A549 treated with CpdA at 1 μM for 4 hours (cell line): Measurements from ENCODE around the gene ZNF112. TPM values are rescaled to one million over a fixed set of nuclear protein-coding genes. Genes with fewer than 3 reads are reported as not detected.

Experiments used
- total RNA-seq: library from RNA; stranded (reverse); fragments of 200-300 nt; extraction: Qiagen RNA extraction; gene quantifications from 5 replicates; pipeline ENCODE4 v1.2.3, GENCODE V29; 2022; ENCODE audit warnings: low read depth

Gene ZNF112
- 1.7 to 2.8 TPM (median 2.3 TPM) in 5 replicates for total RNA-seq

DNA sequence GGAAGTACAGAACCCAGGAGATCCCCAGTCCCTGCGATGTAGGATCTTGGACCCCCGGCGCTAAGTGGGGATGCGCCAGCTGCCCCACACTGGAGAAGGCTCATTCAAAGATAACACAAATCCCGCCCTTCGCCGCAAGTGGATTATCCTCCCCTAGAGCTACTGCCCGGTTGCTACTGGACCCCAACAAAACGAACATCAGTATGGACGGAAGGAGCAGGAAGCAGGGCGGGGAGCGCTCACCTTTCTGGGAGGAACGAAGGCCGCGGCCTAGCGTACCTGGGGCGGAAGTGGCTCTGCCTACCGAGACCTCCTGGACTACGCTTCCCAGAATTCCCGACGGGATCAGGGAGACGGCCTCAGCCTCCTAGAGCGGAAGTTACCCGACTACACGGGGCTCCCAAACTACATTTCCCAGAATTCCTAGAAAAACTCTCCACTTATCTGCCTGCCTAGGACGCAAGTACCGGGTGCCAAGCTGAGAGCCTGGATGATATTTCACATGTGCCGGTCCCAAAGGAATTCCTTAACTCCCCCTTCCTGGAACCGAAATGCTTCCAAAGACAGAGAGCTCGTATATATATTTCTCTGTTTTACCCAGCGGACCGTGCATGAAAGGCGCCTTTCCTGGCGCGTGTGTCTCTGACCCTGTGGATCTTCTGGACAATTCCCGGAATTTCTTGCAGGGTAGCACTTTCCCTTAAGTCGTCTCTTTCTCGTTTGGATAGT, at the start of gene ZNF112:
TSS of gene ZNF112 (minus strand) at position 298 of the 729 bp plus-strand sequence. CDS start 16,141 bp downstream, outside the sequence.

DNA sequence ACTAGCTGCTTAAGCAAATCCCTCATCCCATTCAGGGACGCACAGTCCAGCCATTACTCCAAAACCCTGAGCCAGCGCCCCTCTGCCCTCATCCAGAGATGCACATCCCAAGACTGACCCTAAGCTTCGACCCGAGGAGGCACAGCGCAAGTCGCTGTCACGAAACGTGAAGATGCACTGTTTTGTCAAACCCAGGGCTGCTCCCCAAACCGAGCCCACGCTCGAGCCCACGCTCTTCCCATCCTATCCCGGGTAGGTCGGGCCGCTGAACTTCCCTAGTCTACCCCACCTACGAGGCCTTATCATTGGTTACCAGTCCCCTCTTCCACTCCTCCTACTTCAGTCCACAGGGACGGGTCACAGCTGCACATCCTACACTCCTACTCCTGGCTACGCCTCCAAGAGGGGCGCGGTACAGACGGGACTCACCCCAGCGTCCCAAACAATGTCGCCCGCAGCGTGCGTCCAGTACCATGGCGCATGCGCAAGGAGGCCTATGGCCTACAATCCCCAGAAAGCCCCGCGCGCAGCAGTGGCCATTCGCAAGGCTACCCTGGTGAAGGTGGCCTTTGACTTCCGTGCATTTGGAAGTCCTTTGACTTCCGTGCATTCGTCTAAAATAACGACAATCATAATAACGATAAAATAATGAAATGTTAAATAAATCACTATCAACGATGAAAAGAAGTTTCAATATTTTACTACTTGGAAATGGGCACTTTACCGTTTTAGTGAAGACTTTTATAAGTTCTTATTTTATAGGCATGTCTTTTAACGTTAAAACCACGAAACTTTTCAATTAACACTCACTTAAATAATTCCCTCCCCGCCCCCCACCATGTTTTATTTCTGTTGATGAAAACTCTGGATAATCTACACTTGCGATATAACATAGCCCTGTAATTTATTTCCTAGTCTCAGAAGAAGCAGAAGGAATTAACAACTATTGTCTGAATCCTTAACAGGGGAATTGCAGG, 44.9 kb upstream of the ZNF112 start, which contains the start of gene ZNF285:
TSS of gene ZNF285 (minus strand) at position 470 of the 977 bp plus-strand sequence. CDS start 4,395 bp downstream, outside the sequence.

DNA sequence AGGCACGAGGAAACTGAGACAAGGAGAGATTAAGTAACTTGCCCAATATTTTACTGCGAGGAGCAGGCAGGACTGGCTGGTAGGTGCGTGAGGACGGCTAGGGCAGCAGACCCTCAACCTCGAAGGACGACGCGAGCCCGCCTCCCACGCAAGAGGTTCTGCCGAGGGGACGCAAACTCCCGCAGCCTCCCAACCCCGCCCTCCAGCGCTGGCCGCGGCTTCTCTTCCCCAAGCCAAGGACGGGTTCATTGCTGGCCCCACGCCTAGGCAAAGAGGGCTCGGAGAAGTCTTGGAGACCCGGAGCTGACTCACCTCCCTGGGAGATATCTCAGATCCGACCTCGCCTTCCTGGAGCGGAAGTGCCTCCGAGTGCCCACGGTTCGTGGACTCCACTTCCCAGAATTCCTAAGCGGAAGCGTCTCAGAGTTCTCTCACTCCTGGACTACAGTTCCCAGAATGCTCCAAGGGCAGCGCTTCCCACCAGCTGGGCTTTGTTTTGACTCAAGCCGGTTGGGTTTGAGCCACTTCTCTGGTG, 51.8 kb downstream of the ZNF112 start, which contains the start of gene ZNF235:
TSS of gene ZNF235 (minus strand) at position 367 of the 535 bp plus-strand sequence. CDS start 1,621 bp downstream, outside the sequence.

Other genes starting within 250 kb of the ZNF112 start
- gene ZNF225, start 243.3 kb downstream of the ZNF112 start, total RNA-seq: 2.1 to 4.6 TPM (median 3.0 TPM) in 5 replicates
- 1.9 to 3.2 TPM (median 2.6 TPM) in 5 replicates for gene ZNF234, start 215.1 kb downstream of the ZNF112 start, total RNA-seq
- 19.3 to 23.0 TPM (median 19.8 TPM) in 5 replicates for gene ZNF226, start 191.6 kb downstream of the ZNF112 start, total RNA-seq
- gene ZNF227, start 144.1 kb downstream of the ZNF112 start, total RNA-seq: 10.7 to 12.9 TPM (median 11.0 TPM) in 5 replicates
- gene ZNF233, start 96.8 kb downstream of the ZNF112 start, total RNA-seq: 0.41 to 0.86 TPM (median 0.45 TPM) in 5 replicates
- 2.4 to 4.1 TPM (median 3.1 TPM) in 5 replicates for gene ZNF235, start 51.7 kb downstream of the ZNF112 start, total RNA-seq
- gene ZNF285, start 44.9 kb upstream of the ZNF112 start, total RNA-seq: 1.7 to 2.9 TPM (median 2.4 TPM) in 5 replicates
- gene ZNF229, start 91.8 kb upstream of the ZNF112 start, total RNA-seq: 2.0 to 4.3 TPM (median 2.6 TPM) in 5 replicates
- gene ZNF180, start 143.8 kb upstream of the ZNF112 start, total RNA-seq: 7.7 to 10.4 TPM (median 8.6 TPM) in 5 replicates
- 0.08 TPM in 1 of 5 replicates, not detected in the others for gene CEACAM20, start 173.0 kb upstream of the ZNF112 start, total RNA-seq